ENCODE results near the gene ACP7. TPM values are rescaled to one million over a fixed set of nuclear protein-coding genes. Genes with fewer than 3 reads are reported as not detected.

ACP7 gene
- total RNA-seq, 1 experiment from 2014 or later, result 0.11 TPM

DNA sequence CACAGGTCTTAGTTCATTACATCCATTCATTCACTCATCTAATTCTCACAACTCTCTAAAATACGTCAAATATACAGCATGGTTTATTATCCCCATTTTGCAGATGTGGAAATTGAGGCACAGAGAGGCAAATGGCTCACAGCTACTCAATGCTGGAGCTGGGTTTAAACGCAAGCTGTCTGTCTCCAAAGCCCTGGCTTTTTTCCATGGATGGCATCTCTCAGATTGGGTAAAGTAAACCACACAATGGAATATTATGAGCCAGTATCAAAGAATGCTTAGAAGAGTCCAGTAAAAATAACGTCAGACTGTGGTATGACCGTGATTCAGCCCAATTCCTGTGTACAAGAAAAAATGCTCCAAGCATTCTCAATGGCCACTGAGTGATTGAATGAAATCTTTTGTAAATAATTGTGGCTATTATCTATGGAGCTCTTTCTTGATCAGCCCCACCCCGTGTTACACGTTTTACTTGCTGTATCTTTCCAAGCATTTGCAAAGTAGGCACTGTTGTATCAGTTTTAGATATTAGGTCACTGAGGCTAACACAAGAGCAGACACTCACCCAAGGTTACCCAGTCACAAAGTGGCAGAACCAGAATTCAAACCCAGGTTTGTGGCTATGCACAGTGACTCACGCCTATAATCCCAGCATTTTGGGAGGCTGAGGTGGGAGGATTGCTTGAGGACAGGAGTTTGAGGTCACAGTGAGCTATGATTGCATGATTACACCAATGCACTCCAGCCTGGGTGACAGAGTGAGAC, 5.5 kb upstream of the ACP7 start:
- TF ChIP-seq, protein P1, sequence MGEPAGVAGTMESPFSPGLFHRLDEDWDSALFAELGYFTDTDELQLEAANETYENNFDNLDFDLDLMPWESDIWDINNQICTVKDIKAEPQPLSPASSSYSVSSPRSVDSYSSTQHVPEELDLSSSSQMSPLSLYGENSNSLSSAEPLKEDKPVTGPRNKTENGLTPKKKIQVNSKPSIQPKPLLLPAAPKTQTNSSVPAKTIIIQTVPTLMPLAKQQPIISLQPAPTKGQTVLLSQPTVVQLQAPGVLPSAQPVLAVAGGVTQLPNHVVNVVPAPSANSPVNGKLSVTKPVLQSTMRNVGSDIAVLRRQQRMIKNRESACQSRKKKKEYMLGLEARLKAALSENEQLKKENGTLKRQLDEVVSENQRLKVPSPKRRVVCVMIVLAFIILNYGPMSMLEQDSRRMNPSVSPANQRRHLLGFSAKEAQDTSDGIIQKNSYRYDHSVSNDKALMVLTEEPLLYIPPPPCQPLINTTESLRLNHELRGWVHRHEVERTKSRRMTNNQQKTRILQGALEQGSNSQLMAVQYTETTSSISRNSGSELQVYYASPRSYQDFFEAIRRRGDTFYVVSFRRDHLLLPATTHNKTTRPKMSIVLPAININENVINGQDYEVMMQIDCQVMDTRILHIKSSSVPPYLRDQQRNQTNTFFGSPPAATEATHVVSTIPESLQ (CRISPR knock-in tag; IDR thresholded peaks at IDR 0.05), result no peak
- no peak for TF ChIP-seq NR3C1 (CRISPR knock-in tag; conservative IDR thresholded peaks at IDR 0.05; ENCODE audit: low read depth)
- TF ChIP-seq, protein P2, sequence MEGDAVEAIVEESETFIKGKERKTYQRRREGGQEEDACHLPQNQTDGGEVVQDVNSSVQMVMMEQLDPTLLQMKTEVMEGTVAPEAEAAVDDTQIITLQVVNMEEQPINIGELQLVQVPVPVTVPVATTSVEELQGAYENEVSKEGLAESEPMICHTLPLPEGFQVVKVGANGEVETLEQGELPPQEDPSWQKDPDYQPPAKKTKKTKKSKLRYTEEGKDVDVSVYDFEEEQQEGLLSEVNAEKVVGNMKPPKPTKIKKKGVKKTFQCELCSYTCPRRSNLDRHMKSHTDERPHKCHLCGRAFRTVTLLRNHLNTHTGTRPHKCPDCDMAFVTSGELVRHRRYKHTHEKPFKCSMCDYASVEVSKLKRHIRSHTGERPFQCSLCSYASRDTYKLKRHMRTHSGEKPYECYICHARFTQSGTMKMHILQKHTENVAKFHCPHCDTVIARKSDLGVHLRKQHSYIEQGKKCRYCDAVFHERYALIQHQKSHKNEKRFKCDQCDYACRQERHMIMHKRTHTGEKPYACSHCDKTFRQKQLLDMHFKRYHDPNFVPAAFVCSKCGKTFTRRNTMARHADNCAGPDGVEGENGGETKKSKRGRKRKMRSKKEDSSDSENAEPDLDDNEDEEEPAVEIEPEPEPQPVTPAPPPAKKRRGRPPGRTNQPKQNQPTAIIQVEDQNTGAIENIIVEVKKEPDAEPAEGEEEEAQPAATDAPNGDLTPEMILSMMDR (IDR thresholded peaks at IDR 0.05), result no peak
- TF ChIP-seq, protein P3, sequence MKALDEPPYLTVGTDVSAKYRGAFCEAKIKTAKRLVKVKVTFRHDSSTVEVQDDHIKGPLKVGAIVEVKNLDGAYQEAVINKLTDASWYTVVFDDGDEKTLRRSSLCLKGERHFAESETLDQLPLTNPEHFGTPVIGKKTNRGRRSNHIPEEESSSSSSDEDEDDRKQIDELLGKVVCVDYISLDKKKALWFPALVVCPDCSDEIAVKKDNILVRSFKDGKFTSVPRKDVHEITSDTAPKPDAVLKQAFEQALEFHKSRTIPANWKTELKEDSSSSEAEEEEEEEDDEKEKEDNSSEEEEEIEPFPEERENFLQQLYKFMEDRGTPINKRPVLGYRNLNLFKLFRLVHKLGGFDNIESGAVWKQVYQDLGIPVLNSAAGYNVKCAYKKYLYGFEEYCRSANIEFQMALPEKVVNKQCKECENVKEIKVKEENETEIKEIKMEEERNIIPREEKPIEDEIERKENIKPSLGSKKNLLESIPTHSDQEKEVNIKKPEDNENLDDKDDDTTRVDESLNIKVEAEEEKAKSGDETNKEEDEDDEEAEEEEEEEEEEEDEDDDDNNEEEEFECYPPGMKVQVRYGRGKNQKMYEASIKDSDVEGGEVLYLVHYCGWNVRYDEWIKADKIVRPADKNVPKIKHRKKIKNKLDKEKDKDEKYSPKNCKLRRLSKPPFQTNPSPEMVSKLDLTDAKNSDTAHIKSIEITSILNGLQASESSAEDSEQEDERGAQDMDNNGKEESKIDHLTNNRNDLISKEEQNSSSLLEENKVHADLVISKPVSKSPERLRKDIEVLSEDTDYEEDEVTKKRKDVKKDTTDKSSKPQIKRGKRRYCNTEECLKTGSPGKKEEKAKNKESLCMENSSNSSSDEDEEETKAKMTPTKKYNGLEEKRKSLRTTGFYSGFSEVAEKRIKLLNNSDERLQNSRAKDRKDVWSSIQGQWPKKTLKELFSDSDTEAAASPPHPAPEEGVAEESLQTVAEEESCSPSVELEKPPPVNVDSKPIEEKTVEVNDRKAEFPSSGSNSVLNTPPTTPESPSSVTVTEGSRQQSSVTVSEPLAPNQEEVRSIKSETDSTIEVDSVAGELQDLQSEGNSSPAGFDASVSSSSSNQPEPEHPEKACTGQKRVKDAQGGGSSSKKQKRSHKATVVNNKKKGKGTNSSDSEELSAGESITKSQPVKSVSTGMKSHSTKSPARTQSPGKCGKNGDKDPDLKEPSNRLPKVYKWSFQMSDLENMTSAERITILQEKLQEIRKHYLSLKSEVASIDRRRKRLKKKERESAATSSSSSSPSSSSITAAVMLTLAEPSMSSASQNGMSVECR (CRISPR knock-in tag; IDR thresholded peaks at IDR 0.05; ENCODE audit: borderline replicate concordance), result no peak
- no peak for TF ChIP-seq ZNF317 (CRISPR knock-in tag; IDR thresholded peaks at IDR 0.05; ENCODE audit: borderline replicate concordance, low read depth)
- no peak for TF ChIP-seq GRHL2 (CRISPR knock-in tag; IDR thresholded peaks at IDR 0.05; ENCODE audit: insufficient replicate concordance, severe bottlenecking)
- DNase-seq (ENCODE audit: low spot score), result no peak
- H3K9me3 Mint-ChIP-seq, result no peaks in the 10 kb centered on the region
- no peak overlapping the region for H3K27ac Mint-ChIP-seq
- no peak overlapping the region for H3K4me3 Mint-ChIP-seq
- no peak for ATAC-seq
- H3K4me1 Mint-ChIP-seq, result peaks cover 11% of the 10 kb centered on the region
- POLR2A ChIA-PET, result no interaction called here
- H3K36me3 Mint-ChIP-seq, result no peaks in the 10 kb centered on the region
- CTCF ChIA-PET, result interaction anchor here (1.0 to 1.5 kb wide), 3 partner anchors 40 to 44 kb away, joined by 3 read pairs; no protein-coding TSS in a partner anchor
- peaks cover 19% of the 10 kb centered on the region for H3K27me3 Mint-ChIP-seq (ENCODE audit: low read depth)

DNA sequence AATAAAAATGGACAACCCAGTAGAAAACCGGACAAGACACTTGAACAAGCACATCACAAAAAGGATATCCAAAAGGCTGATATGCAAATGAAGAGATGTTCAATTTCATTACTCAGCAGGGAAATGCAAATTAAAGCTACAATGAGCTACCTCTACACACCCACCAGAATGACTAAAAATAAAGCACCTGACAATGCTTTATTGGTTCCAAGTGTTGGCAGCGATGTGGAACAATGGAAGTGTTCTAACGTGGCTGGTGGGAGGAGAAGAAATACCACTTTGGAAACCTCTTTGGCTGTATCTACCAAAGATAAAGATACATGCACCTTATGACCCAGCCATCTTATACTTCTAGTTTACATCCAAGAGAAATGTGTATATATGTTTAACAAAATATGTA, 3.7 kb upstream of the ACP7 start:
- Mint-ChIP-seq H3K4me3 (no peak overlapping the region), H3K9me3 (no peaks in the 10 kb centered on the region), H3K4me1 (peaks cover 19% of the 10 kb centered on the region), H3K27ac (no peak overlapping the region), H3K27me3 (ENCODE audit: low read depth) (peaks cover 37% of the 10 kb centered on the region), H3K36me3 (no peaks in the 10 kb centered on the region)
- DNase-seq (ENCODE audit: low spot score), result no peak
- POLR2A ChIA-PET, result no interaction called here
- no peak for ATAC-seq
- TF ChIP-seq JAZF1 (CRISPR knock-in tag; IDR thresholded peaks at IDR 0.05) (no peak), FOXP4 (CRISPR knock-in tag; IDR thresholded peaks at IDR 0.05) (no peak), ZNF671 (CRISPR knock-in tag; IDR thresholded peaks at IDR 0.05) (no peak), ZNF416 (CRISPR knock-in tag; IDR thresholded peaks at IDR 0.05) (no peak), IRF2 (CRISPR knock-in tag; IDR thresholded peaks at IDR 0.05; ENCODE audit: borderline replicate concordance, low read depth) (no peak), RORB (CRISPR knock-in tag; IDR thresholded peaks at IDR 0.05) (no peak), ZNF317 (CRISPR knock-in tag; IDR thresholded peaks at IDR 0.05; ENCODE audit: borderline replicate concordance, low read depth) (no peak), ZNF396 (CRISPR knock-in tag; IDR thresholded peaks at IDR 0.05; ENCODE audit: borderline replicate concordance) (no peak), KAT7 (CRISPR knock-in tag; IDR thresholded peaks at IDR 0.05; ENCODE audit: borderline replicate concordance) (no peak), SMAD3 (CRISPR knock-in tag; IDR thresholded peaks at IDR 0.05; ENCODE audit: borderline replicate concordance) (no peak), ZNF138 (CRISPR knock-in tag; conservative IDR thresholded peaks at IDR 0.05) (no peak), GABPB1 (CRISPR knock-in tag; IDR thresholded peaks at IDR 0.05) (no peak)
- TF ChIP-seq, protein P3 (CRISPR knock-in tag; IDR thresholded peaks at IDR 0.05; ENCODE audit: borderline replicate concordance), result no peak
- CTCF ChIA-PET, result no interaction called here
